GM18517 (cell line): ENCODE measurements around the gene ZNF674.

Experiments used
- ATAC-seq: cut with Tn5 transposase; IDR thresholded peaks from one replicate; pipeline ENCODE4 v1.9.1; 2021; ENCODE audit warnings: mild to moderate bottlenecking, moderate library complexity; ENCODE audit not compliant: unreplicated experiment

Gene ZNF674

GRCh38 chrX:46545111-46546005, at the start of gene ZNF674:
ZNF674 (minus strand) TSS chrX:46545421; CDS start chrX:46542087, 3,334 bp downstream.
- ATAC-seq: peak; percentile 77

DNA sequence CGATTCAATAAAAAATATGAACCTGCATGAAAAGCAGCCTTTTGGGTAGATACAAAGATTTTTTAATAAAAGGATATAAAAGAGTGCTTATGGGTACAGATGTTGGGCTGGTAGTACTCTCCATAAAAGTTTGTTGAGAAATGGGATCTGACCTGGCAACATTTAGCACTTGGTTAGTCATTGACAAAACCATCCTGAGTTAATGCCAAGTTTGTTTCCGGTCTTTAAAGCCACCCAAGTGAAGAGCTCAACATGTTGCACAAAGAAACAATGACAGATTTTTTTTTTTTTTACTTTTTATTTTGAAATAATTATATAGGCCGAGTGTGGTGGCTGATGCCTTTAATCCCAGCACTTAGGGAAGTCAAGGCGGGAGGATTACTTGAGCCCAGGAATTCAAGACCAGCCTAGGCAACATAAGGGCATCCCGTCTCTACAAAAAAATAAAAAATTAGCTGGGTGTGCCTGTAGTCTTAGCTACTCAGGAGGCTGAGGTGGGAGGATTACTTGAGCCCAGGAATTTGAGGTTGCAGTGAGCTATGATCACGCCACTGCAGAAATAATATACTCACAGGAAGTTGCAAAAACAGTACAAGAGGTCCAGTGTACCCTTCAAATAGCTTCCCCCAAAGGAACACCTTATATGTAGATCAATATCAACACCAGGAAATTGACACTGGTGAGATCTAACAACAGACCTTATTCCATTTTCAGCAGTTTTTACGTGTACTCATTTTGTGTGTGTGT, 44.9 kb upstream of the ZNF674 start:
- ATAC-seq: no peak

GRCh38 chrX:46588263-46588662, 43.0 kb upstream of the ZNF674 start:
- no peak for ATAC-seq

- no peak for ATAC-seq
These were observed 42.5 kb upstream of the ZNF674 start for GRCh38 chrX:46587753-46588171.

DNA sequence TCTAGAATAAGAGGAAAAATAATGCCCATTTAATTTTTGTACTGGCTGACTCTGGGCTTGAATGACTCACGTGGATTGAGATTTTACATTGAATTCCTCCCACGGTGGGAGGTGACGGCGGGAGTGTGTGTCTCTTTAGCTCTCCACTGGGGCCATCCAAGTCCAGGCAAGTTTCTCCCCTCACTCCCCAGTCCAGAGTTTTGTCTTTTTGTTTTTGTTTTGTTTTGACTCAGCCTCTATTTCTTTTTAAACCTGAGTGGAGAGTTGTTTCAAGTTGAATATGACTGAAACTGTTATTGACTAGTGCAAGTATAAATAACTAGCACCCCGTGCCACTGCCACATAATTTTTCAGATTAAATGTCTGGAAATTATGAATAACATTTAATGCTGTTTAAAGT, 41.9 kb upstream of the ZNF674 start:
- ATAC-seq: peak; percentile 74

GRCh38 chrX:46584736-46585135, 39.5 kb upstream of the ZNF674 start:
- ATAC-seq: no peak

DNA sequence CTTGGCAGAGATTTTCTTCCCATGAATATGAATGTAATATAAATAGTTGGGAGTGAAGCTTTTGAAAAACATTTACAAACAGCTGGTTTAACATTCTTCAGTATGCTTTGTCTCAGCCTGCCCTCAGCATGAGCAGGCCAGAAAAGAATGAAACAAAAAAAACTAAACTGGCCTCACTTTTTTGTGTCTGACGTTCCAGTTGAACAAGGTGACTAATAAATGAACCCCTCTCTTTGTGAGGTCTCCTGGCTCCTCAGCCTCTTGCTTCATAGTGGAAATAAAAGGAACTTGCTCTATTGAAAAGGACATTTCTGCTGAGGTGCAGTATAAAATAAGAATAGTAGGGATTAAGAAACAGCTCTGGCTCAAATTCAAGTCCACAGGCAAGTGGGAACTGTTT, 37.7 kb upstream of the ZNF674 start:
- ATAC-seq: no peak

- no peak for ATAC-seq
These were observed 37.1 kb upstream of the ZNF674 start for GRCh38 chrX:46582325-46582724.

- no peak for ATAC-seq
These were observed 35.4 kb upstream of the ZNF674 start for GRCh38 chrX:46580613-46581012.

GRCh38 chrX:46579250-46579649, 34.0 kb upstream of the ZNF674 start:
- ATAC-seq: no peak

DNA sequence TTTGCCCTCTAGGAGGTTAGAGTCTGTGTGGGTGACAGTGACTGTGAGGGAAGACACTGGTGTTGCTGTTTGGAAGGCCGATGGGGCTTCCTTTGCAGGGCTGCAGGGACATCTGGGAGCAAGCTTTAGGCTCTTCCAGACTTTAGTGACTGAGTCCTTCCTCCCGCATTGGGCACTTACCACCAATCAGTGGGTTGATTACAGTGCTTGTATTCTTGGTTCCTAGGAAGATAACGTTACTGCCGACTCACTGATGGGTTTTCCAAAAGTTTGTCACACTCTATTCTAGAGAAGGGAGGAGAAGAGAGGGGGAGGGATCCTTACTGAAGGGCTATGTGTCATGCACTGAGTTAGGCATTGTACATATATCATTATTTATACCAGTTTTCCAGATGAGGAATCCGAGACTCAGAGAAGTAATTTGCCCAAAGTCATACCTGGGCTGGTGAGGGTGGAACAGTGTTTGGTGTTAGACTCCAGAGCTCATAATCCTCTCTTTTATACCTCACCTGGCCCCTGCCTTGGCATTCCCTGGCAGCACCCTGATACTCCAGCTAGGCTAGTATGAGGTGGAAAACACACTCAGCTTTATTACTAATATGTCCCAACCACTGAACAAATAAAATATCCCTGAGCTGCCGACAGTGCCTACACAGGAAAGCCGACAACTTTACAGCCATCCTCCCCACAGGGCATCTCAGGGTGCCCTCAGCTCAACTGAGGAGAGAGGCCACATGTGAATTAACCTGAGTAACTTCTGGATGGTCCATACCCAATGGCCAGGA, 32.2 kb upstream of the ZNF674 start:
- no peak for ATAC-seq

- no peak for ATAC-seq
These were observed 31.2 kb upstream of the ZNF674 start for GRCh38 chrX:46576458-46576857.

DNA sequence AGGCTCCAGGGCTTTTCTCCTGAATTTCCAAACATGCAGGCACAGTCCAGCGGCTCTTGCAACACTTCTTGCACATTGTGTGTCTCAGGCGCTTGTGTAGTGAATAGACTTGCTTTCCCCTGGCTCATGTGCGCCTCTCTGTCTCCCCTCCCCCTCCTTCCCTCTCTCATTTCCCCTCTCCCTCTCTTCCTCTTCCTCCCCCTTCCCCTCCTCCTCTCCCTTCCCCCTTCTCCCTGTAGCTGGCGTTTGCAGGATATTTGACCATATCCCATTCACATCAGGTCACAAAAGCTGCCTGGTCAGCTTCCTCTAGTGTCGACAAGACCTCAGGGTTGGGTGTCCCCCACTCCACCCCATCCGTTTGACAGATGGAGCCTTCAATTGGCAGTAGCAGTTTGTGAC, 30.8 kb upstream of the ZNF674 start:
- no peak for ATAC-seq

- ATAC-seq: no peak
These were observed 30.4 kb upstream of the ZNF674 start for GRCh38 chrX:46575586-46575985.

- ATAC-seq: no peak
These were observed 29.7 kb upstream of the ZNF674 start for GRCh38 chrX:46574774-46575381.

- peak; percentile 26 for ATAC-seq
These were observed 28.9 kb upstream of the ZNF674 start for GRCh38 chrX:46573892-46574773.

DNA sequence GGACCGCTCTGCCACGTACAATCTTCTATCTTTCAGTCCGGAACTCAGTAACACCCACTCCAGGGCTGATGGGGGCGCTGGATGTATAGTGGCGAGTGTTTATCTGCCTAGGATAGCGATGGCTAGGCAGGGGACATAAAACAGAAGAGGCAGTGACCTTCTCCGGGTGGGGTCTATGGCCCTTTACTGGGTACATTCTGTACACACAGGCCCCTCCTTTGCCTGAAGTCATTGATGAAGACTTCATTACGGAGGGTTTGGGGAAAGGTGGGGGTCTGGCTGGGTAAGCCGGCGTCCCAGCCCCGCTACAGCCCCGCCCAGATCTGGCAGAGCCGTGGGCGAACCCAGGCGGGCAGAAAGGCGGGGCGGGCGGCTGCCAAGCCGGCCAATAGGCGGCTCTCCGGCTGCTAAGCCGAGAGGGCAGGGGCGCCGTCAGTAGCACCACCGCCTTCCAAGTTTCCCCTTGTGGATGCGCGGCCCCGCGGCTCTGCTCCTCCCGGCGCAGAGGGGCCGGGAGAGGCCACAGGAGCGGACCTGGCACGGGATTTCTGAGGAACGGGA, 28.2 kb upstream of the ZNF674 start, which contains the start of gene CHST7:
Gene CHST7 (plus strand): TSS at position 435 of the 561 bp plus-strand sequence. CDS start 167 bp downstream, outside the sequence.
- peak; percentile 39 for ATAC-seq

- ATAC-seq: peak; percentile 50
These were observed 27.2 kb upstream of the ZNF674 start for GRCh38 chrX:46572340-46572936.
